Mesenchymal stem cell (in vitro differentiated cells and primary cell): ENCODE results near the gene SPPL2B.

Experiments used
- DNase-seq: peaks from one replicate; pipeline ENCODE4 v3.0.0-alpha.2; 2013
- H2AFZ ChIP-seq: one replicate; pipeline ENCODE4 v1.6.1; 2013; ENCODE audit warnings: low read depth, mild to moderate bottlenecking, control low read depth, inconsistent platforms, low read length, moderate library complexity
- H2AK5ac ChIP-seq: 2 replicates; pipeline ENCODE4 v1.6.1; 2013; ENCODE audit warnings: low read length, moderate library complexity, mild to moderate bottlenecking, inconsistent platforms; ENCODE audit not compliant: severe bottlenecking
- H2BK120ac ChIP-seq: one replicate; pipeline ENCODE4 v1.6.1; 2013; ENCODE audit warnings: low read depth, mild to moderate bottlenecking, inconsistent platforms, low read length, moderate library complexity
- H2BK12ac ChIP-seq, 2 experiments: one replicate each; pipeline ENCODE4 v1.6.1; 2013; ENCODE audit warnings: inconsistent platforms in 2 of 2, low read length in 2 of 2, mild to moderate bottlenecking in 2 of 2, moderate library complexity in 2 of 2, control low read depth in 1 of 2
- H2BK15ac ChIP-seq: one replicate; pipeline ENCODE4 v1.6.1; 2013; ENCODE audit warnings: mild to moderate bottlenecking, low read depth, inconsistent platforms; ENCODE audit not compliant: poor library complexity, severe bottlenecking
- H2BK5ac ChIP-seq: 2 replicates; pipeline ENCODE4 v1.6.1; 2013; ENCODE audit warnings: low read depth, mild to moderate bottlenecking, low read length, control low read depth, inconsistent platforms; ENCODE audit not compliant: poor library complexity, severe bottlenecking
- H3K14ac ChIP-seq, 2 experiments: one replicate each; pipeline ENCODE4 v1.6.1; 2013; ENCODE audit warnings: inconsistent platforms in 2 of 2, low read length in 2 of 2, control low read depth in 1 of 2, mild to moderate bottlenecking in 1 of 2, moderate library complexity in 1 of 2
- H3K18ac ChIP-seq, 2 experiments: one replicate each; pipeline ENCODE4 v1.6.1; 2013; ENCODE audit warnings: inconsistent platforms in 2 of 2, low read length in 2 of 2, control low read depth in 1 of 2, low read depth in 1 of 2, mild to moderate bottlenecking in 1 of 2
- H3K23ac ChIP-seq, 2 experiments: one replicate each; pipeline ENCODE4 v1.6.1; 2013; ENCODE audit warnings: inconsistent platforms in 2 of 2, low read length in 2 of 2, mild to moderate bottlenecking in 2 of 2, moderate library complexity in 2 of 2, control low read depth in 1 of 2
- H3K27ac ChIP-seq: 2 replicates; pipeline ENCODE4 v1.5.1; 2013; ENCODE audit warnings: mild to moderate bottlenecking, moderate library complexity, low read length, control low read depth, inconsistent platforms; ENCODE audit not compliant: poor library complexity, severe bottlenecking
- H3K27me3 ChIP-seq, 2 experiments: 2 replicates each; pipeline versions ENCODE4 v1.6.1 to v1.7.0; 2013; ENCODE audit warnings: low read length in 2 of 2, mild to moderate bottlenecking in 2 of 2, moderate library complexity in 2 of 2, control low read depth in 1 of 2, inconsistent platforms in 1 of 2; ENCODE audit not compliant: control insufficient read depth in 1 of 2, insufficient read depth in 1 of 2
- H3K36me3 ChIP-seq, 2 experiments: 2 replicates each; pipeline versions ENCODE4 v1.6.1 to v1.7.0; 2013; ENCODE audit warnings: low read length in 2 of 2, control low read depth in 1 of 2, inconsistent platforms in 1 of 2, low read depth in 1 of 2, mild to moderate bottlenecking in 1 of 2; ENCODE audit not compliant: insufficient read depth in 2 of 2, control insufficient read depth in 1 of 2
- H3K4ac ChIP-seq, 2 experiments: one replicate each; pipeline ENCODE4 v1.6.1; 2013; ENCODE audit warnings: inconsistent platforms in 2 of 2, low read length in 2 of 2, mild to moderate bottlenecking in 2 of 2, moderate library complexity in 2 of 2, control low read depth in 1 of 2, low read depth in 1 of 2
- H3K4me1 ChIP-seq: 2 replicates; pipeline ENCODE4 v1.6.1; 2013; ENCODE audit warnings: low read depth, low read length, control low read depth; ENCODE audit not compliant: control insufficient read depth, insufficient read depth
- H3K4me2 ChIP-seq: 2 replicates; pipeline ENCODE4 v1.6.1; 2013; ENCODE audit warnings: low read length, mild to moderate bottlenecking, inconsistent platforms; ENCODE audit not compliant: poor library complexity, severe bottlenecking
- H3K4me3 ChIP-seq, 2 experiments: 2 replicates each; pipeline versions ENCODE4 v1.5.1 to v1.7.0; 2013; ENCODE audit warnings: low read length in 2 of 2, mild to moderate bottlenecking in 2 of 2, control low read depth in 1 of 2, low read depth in 1 of 2; ENCODE audit not compliant: insufficient read depth in 1 of 2
- H3K79me1 ChIP-seq: replicated peaks from 2 replicates; pipeline ENCODE4 v1.6.1; 2013; ENCODE audit warnings: mild to moderate bottlenecking, control low read depth, low read length, inconsistent platforms; ENCODE audit not compliant: poor library complexity, severe bottlenecking
- H3K9ac ChIP-seq: 2 replicates; pipeline ENCODE4 v1.7.0; 2013; ENCODE audit warnings: mild to moderate bottlenecking, low read length, moderate library complexity
- H3K9me3 ChIP-seq: 2 replicates; pipeline ENCODE4 v1.7.0; 2013; ENCODE audit warnings: mild to moderate bottlenecking, low read length; ENCODE audit not compliant: control insufficient read depth
- H4K8ac ChIP-seq: one replicate; pipeline ENCODE4 v1.6.1; 2013; ENCODE audit warnings: inconsistent platforms, mild to moderate bottlenecking, low read length, moderate library complexity
- H4K91ac ChIP-seq: one replicate; pipeline ENCODE4 v1.6.1; 2013; ENCODE audit warnings: mild to moderate bottlenecking, low read length, inconsistent platforms
- WGBS: methylation state at CpG from one replicate; pipeline ENCODE4 v1.1.7; 2013; ENCODE audit warnings: mixed read lengths; 5-methylcytosine and 5-hydroxymethylcytosine counted together

The SPPL2B gene

DNA sequence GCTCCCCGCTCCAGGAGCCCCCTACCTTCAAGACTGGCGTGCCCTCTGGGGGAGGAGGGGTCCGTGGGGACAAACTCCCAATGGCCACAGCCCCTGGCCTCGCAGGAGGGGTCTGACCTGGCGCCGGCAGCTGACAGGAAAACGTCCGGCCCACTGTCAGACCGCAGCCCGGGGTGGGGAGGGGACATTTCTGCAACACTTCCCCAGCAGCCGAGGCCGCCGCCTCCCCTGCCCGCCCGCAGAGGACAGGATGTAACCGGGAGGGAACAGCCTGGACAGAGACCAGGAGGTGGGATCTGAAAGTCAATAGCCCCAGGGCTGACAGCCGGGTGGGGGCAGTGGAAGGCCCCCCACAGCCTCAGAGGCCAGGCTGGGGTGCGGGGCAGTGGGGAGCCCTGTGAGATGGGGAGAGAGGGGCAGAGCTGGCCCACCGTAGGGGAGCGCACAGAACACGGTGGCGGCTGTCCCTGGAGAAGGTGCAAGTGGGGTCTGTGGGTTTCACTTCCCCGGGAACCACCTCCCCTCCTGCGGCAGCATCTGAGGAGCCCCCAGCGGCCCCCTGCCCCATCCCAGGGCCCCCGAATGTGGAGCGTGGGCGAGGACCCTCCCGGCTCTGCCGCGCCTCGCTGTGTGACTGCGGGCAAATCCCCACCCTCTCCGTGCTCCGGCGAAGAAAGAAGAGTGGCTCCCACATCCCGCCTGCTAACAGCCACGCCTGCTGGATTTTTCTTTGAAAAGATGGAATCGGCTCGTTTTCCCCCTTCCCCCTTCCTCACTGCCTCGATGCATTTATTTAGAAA is 46.2 kb upstream of the SPPL2B start, which contains the start of gene PEAK3:
Gene PEAK3 (minus strand): TSS at position 114 of the 800 bp plus-strand sequence. CDS start 1,244 bp downstream, outside the sequence.
- H3K4me3 ChIP-seq = peak within 1 kb of the TSS in 1 of 2 experiments; percentile 37
- peak within 1 kb of the TSS; percentile 59 for H2BK120ac ChIP-seq
- peak within 1 kb of the TSS in 1 of 2 experiments; percentile 96 for H3K23ac ChIP-seq
- peaks cover 26% of the 10 kb centered on the region for H3K4me1 ChIP-seq
- peaks cover under 1 to 10% of the 10 kb centered on the region in 2 experiments for H3K36me3 ChIP-seq
- no peak within 1 kb of the TSS for H2AK5ac ChIP-seq
- peak within 1 kb of the TSS; percentile 29 for H3K9ac ChIP-seq
- H4K91ac ChIP-seq = peak within 1 kb of the TSS; percentile 92
- peaks cover 10 to 17% of the 10 kb centered on the region in 2 experiments for H3K27me3 ChIP-seq
- 7% methylated on average over 37 of the region's 41 CpGs for WGBS
- peak; percentile 73 for DNase-seq
- no peaks in the 10 kb centered on the region for H3K9me3 ChIP-seq
- H4K8ac ChIP-seq = peak within 1 kb of the TSS; percentile 80
- H3K4me2 ChIP-seq = peak within 1 kb of the TSS; percentile 88
- peak within 1 kb of the TSS; percentile 52 to 95 for H3K4ac ChIP-seq
- peak within 1 kb of the TSS; percentile 29 for H2AFZ ChIP-seq
- H2BK15ac ChIP-seq = peak within 1 kb of the TSS; percentile 91
- no peak within 1 kb of the TSS for H3K27ac ChIP-seq
- H2BK5ac ChIP-seq = no peak within 1 kb of the TSS
- peak within 1 kb of the TSS in 1 of 2 experiments; percentile 91 for H3K14ac ChIP-seq
- H3K18ac ChIP-seq = peak within 1 kb of the TSS; percentile 60 to 96
- peak within 1 kb of the TSS in 1 of 2 experiments; percentile 97 for H2BK12ac ChIP-seq
- H3K79me1 ChIP-seq = peaks cover 10% of the 10 kb centered on the region

- Histone ChIP-seq H3K9ac (peak overlapping the region; percentile 29), H3K23ac (no peak overlapping the region), H4K91ac (no peak overlapping the region), H3K4ac (no peak overlapping the region), H4K8ac (peak overlapping the region; percentile 41), H2AK5ac (no peak overlapping the region), H3K14ac (no peak overlapping the region), H3K27ac (no peak overlapping the region), H2AFZ (no peak overlapping the region), H3K27me3 (peaks cover 16 to 21% of the 10 kb centered on the region in 2 experiments), H3K4me1 (peaks cover 26% of the 10 kb centered on the region), H2BK120ac (peak overlapping the region; percentile 29), H3K79me1 (peaks cover 10% of the 10 kb centered on the region), H2BK12ac (no peak overlapping the region), H3K36me3 (peaks cover 0 to 8% of the 10 kb centered on the region in 2 experiments), H3K18ac (no peak overlapping the region), H3K9me3 (no peaks in the 10 kb centered on the region), H2BK5ac (no peak overlapping the region), H2BK15ac (peak overlapping the region; percentile 91), H3K4me2 (no peak overlapping the region), H3K4me3 (no peak overlapping the region)
- 79% methylated on average over 11 of the region's 11 CpGs for WGBS
- DNase-seq = no peak
Observed at GRCh38 chr19:2282862-2283237, 45.6 kb upstream of the SPPL2B start.

- Histone ChIP-seq H2BK5ac (no peak overlapping the region), H2AK5ac (no peak overlapping the region), H3K23ac (no peak overlapping the region), H3K27me3 (peaks cover 23 to 32% of the 10 kb centered on the region in 2 experiments), H2BK120ac (no peak overlapping the region), H3K4ac (no peak overlapping the region), H3K4me1 (peaks cover 20% of the 10 kb centered on the region), H2BK12ac (no peak overlapping the region), H2BK15ac (no peak overlapping the region), H3K18ac (no peak overlapping the region), H4K8ac (no peak overlapping the region), H3K79me1 (peaks cover 3% of the 10 kb centered on the region), H3K9ac (no peak overlapping the region), H3K4me2 (no peak overlapping the region), H3K9me3 (no peaks in the 10 kb centered on the region), H4K91ac (no peak overlapping the region), H3K14ac (no peak overlapping the region), H3K4me3 (no peak overlapping the region), H2AFZ (no peak overlapping the region), H3K27ac (no peak overlapping the region), H3K36me3 (peaks cover 0 to 3% of the 10 kb centered on the region in 2 experiments)
- 96% methylated on average over 8 of the region's 8 CpGs for WGBS
- DNase-seq = no peak
Observed at GRCh38 chr19:2283835-2284507, 44.5 kb upstream of the SPPL2B start.
